Loucy (cell line): ENCODE data around the gene KCNH8.

ENCODE experiments used
- EZH2phosphoT487 ChIP-seq: fragments of 200-600 bp; IDR thresholded peaks from 2 replicates; pipeline ENCODE4 v1.6.1; 2018; ENCODE audit warnings: antibody characterized with exemption, mild to moderate bottlenecking, moderate library complexity, borderline replicate concordance
- TF ChIP-seq, protein P1 (sequence below): fragments of 200-600 bp; sonication (generic); conservative IDR thresholded peaks from 2 replicates; pipeline ENCODE4 v1.5.1; 2014; ENCODE audit warnings: mild to moderate bottlenecking, antibody characterized with exemption, low read length

DNA sequence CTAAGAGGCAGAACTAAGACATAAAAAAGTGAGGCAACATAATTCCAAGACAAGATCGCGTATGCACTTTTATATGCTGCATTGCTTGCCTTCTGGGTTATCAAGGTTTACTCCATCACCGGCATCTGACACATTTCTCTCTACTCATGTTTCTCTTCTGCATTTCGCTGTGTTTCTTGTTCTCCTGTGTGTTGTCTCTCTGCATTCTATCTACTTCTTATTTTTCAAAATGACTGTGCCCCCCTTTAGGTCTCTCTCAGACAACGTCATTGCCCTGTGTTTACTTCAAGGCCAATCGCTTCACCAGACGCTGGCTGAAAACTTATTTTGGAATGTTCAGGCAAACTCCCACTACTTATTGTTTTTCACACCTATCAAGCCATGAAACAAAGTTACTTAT, 280.4 kb downstream of the KCNH8 start:
- TF ChIP-seq, protein P1, sequence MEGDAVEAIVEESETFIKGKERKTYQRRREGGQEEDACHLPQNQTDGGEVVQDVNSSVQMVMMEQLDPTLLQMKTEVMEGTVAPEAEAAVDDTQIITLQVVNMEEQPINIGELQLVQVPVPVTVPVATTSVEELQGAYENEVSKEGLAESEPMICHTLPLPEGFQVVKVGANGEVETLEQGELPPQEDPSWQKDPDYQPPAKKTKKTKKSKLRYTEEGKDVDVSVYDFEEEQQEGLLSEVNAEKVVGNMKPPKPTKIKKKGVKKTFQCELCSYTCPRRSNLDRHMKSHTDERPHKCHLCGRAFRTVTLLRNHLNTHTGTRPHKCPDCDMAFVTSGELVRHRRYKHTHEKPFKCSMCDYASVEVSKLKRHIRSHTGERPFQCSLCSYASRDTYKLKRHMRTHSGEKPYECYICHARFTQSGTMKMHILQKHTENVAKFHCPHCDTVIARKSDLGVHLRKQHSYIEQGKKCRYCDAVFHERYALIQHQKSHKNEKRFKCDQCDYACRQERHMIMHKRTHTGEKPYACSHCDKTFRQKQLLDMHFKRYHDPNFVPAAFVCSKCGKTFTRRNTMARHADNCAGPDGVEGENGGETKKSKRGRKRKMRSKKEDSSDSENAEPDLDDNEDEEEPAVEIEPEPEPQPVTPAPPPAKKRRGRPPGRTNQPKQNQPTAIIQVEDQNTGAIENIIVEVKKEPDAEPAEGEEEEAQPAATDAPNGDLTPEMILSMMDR = no peak
- no peak for TF ChIP-seq EZH2phosphoT487
